ENCODE measurements around the gene IQGAP2.

Gene IQGAP2

DNA sequence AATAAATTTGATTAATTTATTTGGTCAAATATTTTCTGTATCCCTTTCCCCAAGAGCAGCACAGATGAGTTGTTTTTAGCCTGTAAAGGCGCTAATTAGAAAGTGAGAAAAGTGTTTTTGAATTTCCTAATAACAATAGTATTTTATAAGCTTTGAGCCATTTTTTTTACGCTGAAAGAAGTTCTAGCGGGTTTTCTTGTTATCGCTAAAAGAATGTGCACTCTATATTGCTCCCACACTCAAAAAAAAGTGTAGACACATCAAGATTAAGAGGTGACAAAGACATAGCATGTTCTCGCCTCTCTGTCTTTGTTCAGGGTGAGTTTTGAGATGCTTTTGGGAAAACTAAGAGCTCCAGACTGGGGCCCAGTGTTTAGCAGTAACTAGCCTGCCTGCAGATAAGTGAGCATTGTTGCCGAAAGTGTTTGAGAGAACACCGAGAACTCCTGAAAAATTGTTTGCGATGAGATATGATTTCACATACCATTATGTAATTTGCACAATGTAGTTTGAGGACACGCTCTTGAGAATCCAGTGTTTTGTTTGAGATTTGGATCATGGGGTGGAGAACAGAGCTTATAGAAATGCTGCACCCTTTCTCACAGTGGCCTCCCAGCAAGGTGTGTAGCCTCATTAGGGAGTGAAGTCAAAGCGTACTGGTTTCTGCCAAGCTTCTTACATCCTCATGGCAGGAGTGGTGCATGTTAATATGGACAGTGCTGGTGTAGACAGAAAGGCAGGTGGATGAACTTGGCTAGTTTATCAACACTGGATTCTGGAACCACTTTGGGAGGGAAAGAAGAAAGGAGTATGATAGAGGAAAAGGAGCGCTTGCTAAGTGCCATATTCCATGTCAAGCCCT is 314.4 kb downstream of the IQGAP2 start:
- peaks cover 0 to 8% of the 10 kb centered on the region in 2 donors for H3K4me1 ChIP-seq (ENCODE audit: control insufficient read depth in 1 of 2, insufficient read depth in 2 of 2, low read length in 2 of 2)
- no peak overlapping the region for H3K27ac ChIP-seq (ENCODE audit: low read length)
- peak overlapping the region; percentile 74 to 83 for H3K4me3 ChIP-seq (ENCODE audit: low read depth in 1 of 2, low read length in 2 of 2)
- no peaks in the 10 kb centered on the region for H3K9me3 ChIP-seq (ENCODE audit: control insufficient read depth in 1 of 2, low read length in 2 of 2)
- H3K36me3 ChIP-seq (ENCODE audit: control insufficient read depth in 1 of 2, insufficient read depth in 2 of 2, low read length in 2 of 2): no peaks in the 10 kb centered on the region
- peaks cover 6% of the 10 kb centered on the region for H3K27me3 ChIP-seq (ENCODE audit: low read depth, low read length)

DNA sequence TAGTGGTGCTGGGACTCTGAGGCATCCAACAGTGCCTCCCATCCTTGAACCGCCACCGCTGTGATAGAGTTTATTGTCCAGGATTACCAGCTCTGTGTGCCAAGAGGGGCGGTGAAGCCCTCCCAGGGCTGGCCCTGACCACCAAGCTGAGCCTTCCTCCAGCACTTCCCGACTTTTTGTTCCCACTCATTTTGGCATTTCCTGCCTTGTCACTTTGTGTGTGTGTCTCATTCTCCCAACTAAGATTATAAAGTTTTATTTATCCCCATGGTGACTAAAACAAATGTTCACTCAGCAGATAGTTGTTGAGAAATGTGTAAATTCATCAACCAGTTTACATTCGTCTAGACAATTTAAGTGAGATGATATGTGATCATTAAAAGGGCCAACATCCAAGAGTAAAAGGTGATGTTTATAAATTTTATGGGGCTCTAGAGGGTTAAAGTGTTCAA is 315.3 kb downstream of the IQGAP2 start:
- Histone ChIP-seq H3K27ac (ENCODE audit: low read length) (peak overlapping the region; percentile 4), H3K36me3 (ENCODE audit: control insufficient read depth in 1 of 2, insufficient read depth in 2 of 2, low read length in 2 of 2) (no peaks in the 10 kb centered on the region), H3K4me1 (ENCODE audit: control insufficient read depth in 1 of 2, insufficient read depth in 2 of 2, low read length in 2 of 2) (peaks cover 0 to 8% of the 10 kb centered on the region in 2 donors), H3K27me3 (ENCODE audit: low read depth, low read length) (peaks cover 6% of the 10 kb centered on the region), H3K9me3 (ENCODE audit: control insufficient read depth in 1 of 2, low read length in 2 of 2) (no peaks in the 10 kb centered on the region), H3K4me3 (ENCODE audit: low read depth in 1 of 2, low read length in 2 of 2) (peak overlapping the region in 1 of 2 donors; percentile 16)

DNA sequence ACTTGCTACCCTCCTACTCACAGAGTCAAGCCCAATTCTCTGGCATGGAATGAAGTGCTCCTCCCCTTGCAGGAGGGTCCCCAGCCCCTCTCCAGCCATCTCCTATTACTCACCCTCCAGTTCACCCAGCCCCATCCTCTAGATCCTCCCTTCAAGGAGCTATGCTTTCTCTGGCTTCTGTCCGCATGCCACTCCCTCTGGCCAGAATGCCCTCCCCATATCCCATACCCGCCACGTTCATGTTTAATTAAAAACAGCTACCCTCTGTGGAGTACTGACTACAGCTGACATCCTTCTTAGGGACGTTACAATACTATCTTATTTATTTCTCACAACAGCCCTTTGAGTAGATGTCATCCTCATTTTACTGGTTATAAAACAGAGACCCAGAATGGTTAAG is 315.8 kb downstream of the IQGAP2 start:
- Histone ChIP-seq H3K36me3 (ENCODE audit: control insufficient read depth in 1 of 2, insufficient read depth in 2 of 2, low read length in 2 of 2) (no peaks in the 10 kb centered on the region), H3K9me3 (ENCODE audit: control insufficient read depth in 1 of 2, low read length in 2 of 2) (no peaks in the 10 kb centered on the region), H3K4me3 (ENCODE audit: low read depth in 1 of 2, low read length in 2 of 2) (no peak overlapping the region), H3K4me1 (ENCODE audit: control insufficient read depth in 1 of 2, insufficient read depth in 2 of 2, low read length in 2 of 2) (peaks cover 0 to 8% of the 10 kb centered on the region in 2 donors), H3K27me3 (ENCODE audit: low read depth, low read length) (peaks cover 6% of the 10 kb centered on the region), H3K27ac (ENCODE audit: low read length) (no peak overlapping the region)

DNA sequence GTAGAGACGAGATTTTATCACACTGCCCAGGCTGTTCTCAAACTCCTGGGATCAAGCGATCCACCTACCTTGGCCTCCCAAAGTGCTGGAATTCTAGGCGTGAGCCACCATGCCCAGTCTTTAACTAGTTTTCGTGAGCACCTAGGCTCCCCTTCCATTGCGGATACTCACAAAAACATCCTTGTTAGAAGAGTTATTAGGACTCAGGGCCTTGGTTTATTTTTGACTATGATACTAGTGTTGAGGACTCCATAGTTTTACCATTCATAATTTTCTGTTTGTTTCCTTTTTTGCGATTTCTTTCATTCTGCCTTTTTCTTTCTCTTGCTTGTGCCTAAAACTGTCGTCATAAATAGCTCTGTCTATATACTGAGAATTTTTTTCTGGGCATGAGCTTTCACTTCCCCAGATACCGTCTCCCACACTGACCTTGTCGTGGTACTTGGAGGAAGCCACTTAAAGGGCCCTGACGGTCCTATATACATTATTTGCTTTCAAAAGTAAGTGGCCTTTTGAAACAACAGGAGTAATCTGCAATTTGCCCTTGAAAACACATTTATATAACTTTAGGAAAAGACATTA is 318.0 kb downstream of the IQGAP2 start:
- Histone ChIP-seq H3K36me3 (ENCODE audit: control insufficient read depth in 1 of 2, insufficient read depth in 2 of 2, low read length in 2 of 2) (no peaks in the 10 kb centered on the region), H3K27me3 (ENCODE audit: low read depth, low read length) (no peaks in the 10 kb centered on the region), H3K27ac (ENCODE audit: low read length) (no peak overlapping the region), H3K9me3 (ENCODE audit: control insufficient read depth in 1 of 2, low read length in 2 of 2) (no peaks in the 10 kb centered on the region), H3K4me3 (ENCODE audit: low read depth in 1 of 2, low read length in 2 of 2) (no peak overlapping the region), H3K4me1 (ENCODE audit: control insufficient read depth in 1 of 2, insufficient read depth in 2 of 2, low read length in 2 of 2) (peaks cover 0 to 8% of the 10 kb centered on the region in 2 donors)

DNA sequence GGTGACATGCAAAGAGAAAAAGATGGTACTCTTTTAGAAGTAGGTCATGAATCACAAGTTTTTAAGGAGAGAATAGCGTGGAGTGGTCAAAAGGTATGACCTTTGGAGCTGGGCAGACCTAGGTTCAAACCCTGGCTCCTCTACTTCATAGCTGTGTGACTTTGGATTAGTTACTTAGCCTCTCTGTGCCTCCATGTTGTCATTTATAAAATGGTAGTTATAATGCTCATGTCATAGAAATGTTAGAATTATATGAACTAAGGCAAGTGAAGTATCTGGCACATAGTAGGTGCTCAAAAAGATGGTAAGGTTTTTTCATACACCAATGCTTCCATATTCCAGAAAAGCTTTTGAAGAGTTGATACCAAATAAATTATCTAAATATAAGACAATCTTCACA is 320.2 kb downstream of the IQGAP2 start:
- Histone ChIP-seq H3K4me3 (ENCODE audit: low read depth in 1 of 2, low read length in 2 of 2) (no peak overlapping the region), H3K4me1 (ENCODE audit: control insufficient read depth in 1 of 2, insufficient read depth in 2 of 2, low read length in 2 of 2) (no peaks in the 10 kb centered on the region), H3K36me3 (ENCODE audit: control insufficient read depth in 1 of 2, insufficient read depth in 2 of 2, low read length in 2 of 2) (no peaks in the 10 kb centered on the region), H3K27ac (ENCODE audit: low read length) (no peak overlapping the region), H3K9me3 (ENCODE audit: control insufficient read depth in 1 of 2, low read length in 2 of 2) (no peaks in the 10 kb centered on the region), H3K27me3 (ENCODE audit: low read depth, low read length) (no peaks in the 10 kb centered on the region)

DNA sequence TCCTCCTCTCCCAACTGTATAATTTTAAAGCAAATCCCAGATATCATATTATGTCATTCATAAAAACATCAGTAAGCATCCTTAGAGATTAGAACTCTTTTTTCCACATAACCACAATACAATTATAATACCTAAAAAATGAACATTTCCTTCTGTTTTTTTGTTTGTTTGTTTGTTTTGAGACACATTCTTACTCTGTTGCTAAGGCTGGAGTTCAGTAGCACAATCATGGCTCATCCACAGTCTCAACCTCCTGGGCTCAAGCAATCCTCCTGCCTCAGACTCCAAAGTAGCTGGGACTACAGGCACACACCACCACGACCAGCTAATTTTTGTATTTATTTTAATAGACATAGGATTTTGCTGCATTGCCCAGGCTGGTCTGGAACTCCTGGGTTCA is 320.8 kb downstream of the IQGAP2 start:
- no peak overlapping the region for H3K4me3 ChIP-seq (ENCODE audit: low read depth in 1 of 2, low read length in 2 of 2)
- no peaks in the 10 kb centered on the region for H3K36me3 ChIP-seq (ENCODE audit: control insufficient read depth in 1 of 2, insufficient read depth in 2 of 2, low read length in 2 of 2)
- no peak overlapping the region for H3K27ac ChIP-seq (ENCODE audit: low read length)
- H3K9me3 ChIP-seq (ENCODE audit: control insufficient read depth in 1 of 2, low read length in 2 of 2): no peaks in the 10 kb centered on the region
- no peaks in the 10 kb centered on the region for H3K4me1 ChIP-seq (ENCODE audit: control insufficient read depth in 1 of 2, insufficient read depth in 2 of 2, low read length in 2 of 2)
- H3K27me3 ChIP-seq (ENCODE audit: low read depth, low read length): no peaks in the 10 kb centered on the region

DNA sequence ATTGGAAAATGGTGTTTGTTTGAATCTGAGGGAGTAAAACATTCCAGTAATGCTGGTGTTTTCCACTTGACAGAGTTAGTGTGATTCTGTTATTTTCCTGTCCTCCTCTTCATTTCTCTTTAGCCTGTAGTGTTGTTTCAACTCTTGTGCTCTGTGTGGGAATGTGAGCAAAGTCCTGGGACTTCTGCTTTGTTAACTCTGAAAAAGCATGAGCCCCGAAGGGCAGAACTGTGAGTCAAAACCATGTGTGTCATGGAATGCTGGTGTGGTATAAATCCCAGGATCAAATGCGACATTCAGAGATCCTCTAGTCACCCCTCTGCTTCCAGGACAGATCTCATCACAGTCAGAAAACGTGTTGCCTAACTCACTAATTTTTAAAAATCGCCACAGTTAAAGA is 321.8 kb downstream of the IQGAP2 start:
- Histone ChIP-seq H3K9me3 (ENCODE audit: control insufficient read depth in 1 of 2, low read length in 2 of 2) (peaks cover 4 to 6% of the 10 kb centered on the region in 2 donors), H3K4me3 (ENCODE audit: low read depth in 1 of 2, low read length in 2 of 2) (no peak overlapping the region), H3K27ac (ENCODE audit: low read length) (no peak overlapping the region), H3K27me3 (ENCODE audit: low read depth, low read length) (no peaks in the 10 kb centered on the region), H3K36me3 (ENCODE audit: control insufficient read depth in 1 of 2, insufficient read depth in 2 of 2, low read length in 2 of 2) (peaks cover 0 to under 1% of the 10 kb centered on the region in 2 donors), H3K4me1 (ENCODE audit: control insufficient read depth in 1 of 2, insufficient read depth in 2 of 2, low read length in 2 of 2) (no peaks in the 10 kb centered on the region)

DNA sequence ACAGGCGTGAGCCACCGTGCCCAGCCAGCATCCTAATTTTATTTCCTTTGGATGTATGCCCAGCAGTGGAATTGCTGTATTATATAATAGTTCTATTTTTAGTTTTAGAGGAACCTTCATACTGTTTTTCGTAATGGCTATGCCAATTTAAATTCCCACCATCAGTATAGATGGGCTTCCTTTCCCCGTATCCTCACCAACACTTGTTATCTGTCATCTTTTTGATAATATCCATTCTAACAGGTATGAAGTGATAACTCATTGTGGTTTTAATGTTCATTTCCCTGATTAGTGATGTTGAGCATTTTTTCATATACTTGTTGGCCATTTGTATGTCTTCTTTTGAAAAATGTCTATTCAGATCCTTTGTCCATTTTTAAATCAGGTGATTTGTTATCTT is 325.9 kb downstream of the IQGAP2 start:
- H3K27ac ChIP-seq (ENCODE audit: low read length): no peak overlapping the region
- H3K36me3 ChIP-seq (ENCODE audit: control insufficient read depth in 1 of 2, insufficient read depth in 2 of 2, low read length in 2 of 2): peaks cover 5% of the 10 kb centered on the region in 2 donors
- no peaks in the 10 kb centered on the region for H3K4me1 ChIP-seq (ENCODE audit: control insufficient read depth in 1 of 2, insufficient read depth in 2 of 2, low read length in 2 of 2)
- H3K9me3 ChIP-seq (ENCODE audit: control insufficient read depth in 1 of 2, low read length in 2 of 2): peaks cover 10 to 14% of the 10 kb centered on the region in 2 donors
- no peaks in the 10 kb centered on the region for H3K27me3 ChIP-seq (ENCODE audit: low read depth, low read length)
- no peak overlapping the region for H3K4me3 ChIP-seq (ENCODE audit: low read depth in 1 of 2, low read length in 2 of 2)

DNA sequence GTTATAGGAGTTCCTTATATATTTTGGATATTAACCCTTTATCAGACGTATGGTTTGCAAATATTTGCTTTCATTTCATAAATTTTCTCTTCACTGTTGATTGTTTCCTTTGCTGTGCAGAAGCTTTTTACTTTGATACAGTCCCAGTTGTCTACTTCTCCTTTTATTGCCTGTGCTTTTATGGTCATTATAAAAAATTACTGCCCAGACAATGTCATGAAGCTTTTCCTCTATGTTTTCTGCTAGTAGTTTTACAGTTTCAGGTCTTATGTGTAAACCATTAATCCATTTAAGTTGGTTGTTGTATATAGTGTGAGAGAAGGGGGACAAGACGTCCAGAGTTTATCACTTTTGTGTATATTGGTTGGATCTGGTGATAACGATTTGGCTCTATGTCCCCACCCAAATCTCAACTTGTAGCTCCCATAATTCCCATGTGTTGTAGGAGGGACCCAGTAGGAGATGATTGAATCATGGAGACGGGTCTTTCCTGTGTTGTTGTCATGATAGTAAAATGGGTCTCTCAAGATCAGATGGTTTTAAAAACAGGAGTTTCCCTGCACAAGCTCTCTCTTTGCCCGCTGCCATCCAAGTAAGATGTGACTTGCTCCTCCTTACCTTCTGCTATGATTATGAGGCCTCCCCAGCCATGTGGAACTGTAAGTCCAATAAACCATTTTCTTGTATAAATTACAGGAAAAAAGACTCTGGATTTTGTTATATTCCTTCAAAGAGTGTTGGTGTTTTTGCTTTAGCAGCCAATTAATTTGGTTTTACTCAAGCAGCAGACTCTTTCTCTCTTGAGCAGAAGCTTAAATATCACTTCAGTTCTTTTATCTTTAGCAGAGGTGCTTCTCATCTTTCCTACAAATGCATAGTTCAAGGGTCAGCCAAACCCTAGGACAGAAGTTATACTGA is 326.5 kb downstream of the IQGAP2 start:
- no peak overlapping the region for H3K27ac ChIP-seq (ENCODE audit: low read length)
- H3K27me3 ChIP-seq (ENCODE audit: low read depth, low read length): no peaks in the 10 kb centered on the region
- no peaks in the 10 kb centered on the region for H3K4me1 ChIP-seq (ENCODE audit: control insufficient read depth in 1 of 2, insufficient read depth in 2 of 2, low read length in 2 of 2)
- H3K9me3 ChIP-seq (ENCODE audit: control insufficient read depth in 1 of 2, low read length in 2 of 2): peaks cover 10 to 14% of the 10 kb centered on the region in 2 donors
- peak overlapping the region in 1 of 2 donors; percentile 5 for H3K4me3 ChIP-seq (ENCODE audit: low read depth in 1 of 2, low read length in 2 of 2)
- peaks cover 5% of the 10 kb centered on the region in 2 donors for H3K36me3 ChIP-seq (ENCODE audit: control insufficient read depth in 1 of 2, insufficient read depth in 2 of 2, low read length in 2 of 2)

DNA sequence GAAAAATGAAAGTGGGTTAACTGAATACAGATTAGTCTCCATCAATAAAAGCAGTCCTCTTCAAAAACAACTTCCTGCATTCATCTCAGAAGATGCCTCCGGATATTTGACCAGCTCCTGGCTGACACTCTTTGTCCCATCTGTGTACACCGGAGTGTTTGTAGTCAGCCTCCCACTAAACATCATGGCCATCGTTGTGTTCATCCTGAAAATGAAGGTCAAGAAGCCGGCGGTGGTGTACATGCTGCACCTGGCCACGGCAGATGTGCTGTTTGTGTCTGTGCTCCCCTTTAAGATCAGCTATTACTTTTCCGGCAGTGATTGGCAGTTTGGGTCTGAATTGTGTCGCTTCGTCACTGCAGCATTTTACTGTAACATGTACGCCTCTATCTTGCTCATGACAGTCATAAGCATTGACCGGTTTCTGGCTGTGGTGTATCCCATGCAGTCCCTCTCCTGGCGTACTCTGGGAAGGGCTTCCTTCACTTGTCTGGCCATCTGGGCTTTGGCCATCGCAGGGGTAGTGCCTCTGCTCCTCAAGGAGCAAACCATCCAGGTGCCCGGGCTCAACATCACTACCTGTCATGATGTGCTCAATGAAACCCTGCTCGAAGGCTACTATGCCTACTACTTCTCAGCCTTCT is 329.4 kb downstream of the IQGAP2 start:
- Histone ChIP-seq H3K4me1 (ENCODE audit: control insufficient read depth in 1 of 2, insufficient read depth in 2 of 2, low read length in 2 of 2) (no peaks in the 10 kb centered on the region), H3K27ac (ENCODE audit: low read length) (no peak overlapping the region), H3K9me3 (ENCODE audit: control insufficient read depth in 1 of 2, low read length in 2 of 2) (peaks cover 10 to 14% of the 10 kb centered on the region in 2 donors), H3K27me3 (ENCODE audit: low read depth, low read length) (no peaks in the 10 kb centered on the region), H3K36me3 (ENCODE audit: control insufficient read depth in 1 of 2, insufficient read depth in 2 of 2, low read length in 2 of 2) (peaks cover 5% of the 10 kb centered on the region in 2 donors), H3K4me3 (ENCODE audit: low read depth in 1 of 2, low read length in 2 of 2) (no peak overlapping the region)

All from muscle layer of duodenum (tissue), 2 donors.